B cell (primary cell): ENCODE data around the gene TCN2.

ENCODE experiments used
- CTCF ChIP-seq: fragments of 200-600 bp; IDR thresholded peaks from one replicate; pipeline ENCODE4 v1.8.0; 2022; ENCODE audit warnings: antibody characterized with exemption, mild to moderate bottlenecking
- EZH2 ChIP-seq: IDR thresholded peaks from 2 replicates; pipeline ENCODE4 v1.6.1; 2012; ENCODE audit warnings: borderline replicate concordance, low read depth, mild to moderate bottlenecking, moderate library complexity, low read length; ENCODE audit not compliant: insufficient read depth, poor library complexity, severe bottlenecking

GRCh38 chr22:30596199-30596598, 10.8 kb upstream of the TCN2 start:
- TF ChIP-seq CTCF (no peak), EZH2 (no peak)
